Erythroblast (primary cell): Measurements from ENCODE around the gene ANTXR1.

Source experiments
- GATA1 ChIP-seq: IDR thresholded peaks from 2 replicates; pipeline ENCODE4 v1.6.1; 2011; ENCODE audit warnings: low read depth, mild to moderate bottlenecking, control low read depth, low read length, moderate library complexity
- POLR2A ChIP-seq: IDR thresholded peaks from 2 replicates; pipeline ENCODE4 v1.6.1; 2011; ENCODE audit warnings: mild to moderate bottlenecking, low read length

DNA sequence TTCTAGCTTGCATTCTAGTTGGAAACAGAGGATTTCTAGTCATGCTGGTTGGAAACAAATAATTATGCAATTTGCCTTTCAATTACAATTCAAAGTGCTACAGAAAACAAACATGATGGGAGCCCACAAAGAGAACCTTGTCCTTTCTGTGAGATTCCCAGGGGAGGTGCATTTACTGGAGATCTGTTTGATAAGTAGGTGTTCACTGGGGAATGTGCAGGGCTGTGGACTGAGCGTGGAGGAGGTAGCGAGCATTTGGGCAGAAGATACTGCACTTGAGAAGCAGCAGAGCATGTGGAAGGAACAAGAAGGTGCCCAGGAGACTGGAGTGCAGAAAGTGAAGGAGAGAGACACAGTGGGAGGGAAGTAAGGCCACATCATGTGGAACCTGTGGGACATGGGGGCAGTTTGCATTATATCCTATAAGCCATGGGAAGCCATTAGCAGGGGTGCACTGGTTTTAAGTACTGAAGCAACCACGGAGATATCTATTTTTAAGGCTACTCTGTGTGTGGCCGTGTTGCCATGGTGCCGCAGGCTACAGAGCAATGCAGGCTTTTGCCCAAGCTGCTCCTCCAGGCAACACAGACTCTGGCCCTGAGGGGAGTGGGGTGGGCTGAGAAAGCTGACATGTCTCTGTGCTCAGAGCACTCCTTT, 154.0 kb downstream of the ANTXR1 start:
- TF ChIP-seq POLR2A (no peak), GATA1 (no peak)
